ENCODE results near the gene CABLES2. TPM values are rescaled to one million over a fixed set of nuclear protein-coding genes. Genes with fewer than 3 reads are reported as not detected.
A peak's percentile ranks its signal among the peaks of the same experiment; 100 is the strongest.

CABLES2 gene
- polyA plus RNA-seq, 2 of the 4 experiments (the other 2 are of a cell fraction) = 3.9 to 7.7 TPM

DNA sequence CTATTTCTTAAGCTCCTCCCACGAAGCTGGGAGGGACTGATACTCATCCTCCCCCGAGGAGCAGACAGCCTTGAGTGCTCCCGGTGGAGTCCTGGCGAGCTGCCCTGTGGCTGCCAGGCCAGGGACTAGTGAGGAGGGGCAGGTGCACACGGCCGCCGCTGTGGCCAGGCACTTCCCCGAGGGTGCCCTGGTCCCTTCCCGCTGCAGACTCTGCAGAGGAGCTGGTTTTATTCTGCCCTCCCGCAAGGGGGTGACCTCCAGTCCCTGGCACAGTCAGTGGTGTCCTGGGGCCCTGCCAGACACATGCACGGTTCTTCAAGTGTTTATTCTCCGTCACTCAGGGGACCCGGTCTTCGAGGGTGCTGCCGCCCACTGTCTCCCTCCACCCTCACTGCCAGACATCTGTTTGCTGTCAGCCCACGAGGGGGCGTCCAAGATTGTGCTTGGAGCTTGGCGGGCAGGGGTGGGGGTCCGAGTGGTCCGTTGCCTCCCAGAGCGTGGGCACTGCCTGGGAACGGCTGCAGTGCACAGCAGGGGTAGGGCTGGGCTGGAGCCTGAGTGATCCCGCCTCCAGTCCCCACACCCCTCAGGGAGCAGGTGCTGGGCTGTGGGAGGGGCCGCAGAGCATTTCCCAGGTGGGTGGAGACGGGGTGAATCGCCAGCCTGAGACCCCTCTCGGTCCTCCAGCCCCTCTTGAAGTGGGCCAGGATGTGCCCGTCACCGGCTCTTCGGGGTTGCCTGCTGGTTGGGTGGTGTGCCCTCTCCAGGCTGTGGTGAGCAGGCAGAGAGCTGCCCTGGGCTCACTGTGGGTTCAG lies 3.1 kb upstream of the CABLES2 start:
- peak; percentile 27 to 47; a peak in 5 of 6 replicates for ATAC-seq
- TF ChIP-seq, protein P1, sequence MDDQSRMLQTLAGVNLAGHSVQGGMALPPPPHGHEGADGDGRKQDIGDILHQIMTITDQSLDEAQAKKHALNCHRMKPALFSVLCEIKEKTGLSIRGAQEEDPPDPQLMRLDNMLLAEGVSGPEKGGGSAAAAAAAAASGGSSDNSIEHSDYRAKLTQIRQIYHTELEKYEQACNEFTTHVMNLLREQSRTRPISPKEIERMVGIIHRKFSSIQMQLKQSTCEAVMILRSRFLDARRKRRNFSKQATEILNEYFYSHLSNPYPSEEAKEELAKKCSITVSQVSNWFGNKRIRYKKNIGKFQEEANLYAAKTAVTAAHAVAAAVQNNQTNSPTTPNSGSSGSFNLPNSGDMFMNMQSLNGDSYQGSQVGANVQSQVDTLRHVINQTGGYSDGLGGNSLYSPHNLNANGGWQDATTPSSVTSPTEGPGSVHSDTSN (IDR thresholded peaks at IDR 0.05) = no peak
- TF ChIP-seq CTCF (IDR thresholded peaks at IDR 0.05) (peak; percentile 61), E2F6 (IDR thresholded peaks at IDR 0.05; ENCODE audit: borderline replicate concordance, low read depth) (no peak), SMC3 (IDR thresholded peaks at IDR 0.05) (peak; percentile 41; the same call in 1 of the 3 replicates), FOSL2 (IDR thresholded peaks at IDR 0.05) (no peak), FOSL2 (CRISPR knock-in tag; IDR thresholded peaks at IDR 0.05) (no peak), HOXA7 (CRISPR knock-in tag; IDR thresholded peaks at IDR 0.05) (no peak), RFX5 (IDR thresholded peaks at IDR 0.05) (no peak), EP300 (IDR thresholded peaks at IDR 0.05) (no peak), KDM5A (IDR thresholded peaks at IDR 0.05) (no peak), NR3C1 (IDR thresholded peaks at IDR 0.05) (no peak), RAD21 (conservative IDR thresholded peaks at IDR 0.05 in 1 of 2, IDR thresholded peaks at IDR 0.05 in 1 of 2) (peak; percentile 56 to 64), HOXB13 (CRISPR knock-in tag; IDR thresholded peaks at IDR 0.05; ENCODE audit: low read depth) (no peak), POLR2A (IDR thresholded peaks at IDR 0.05; ENCODE audit: low read length) (no peak), ELK1 (IDR thresholded peaks at IDR 0.05; ENCODE audit: low read depth, low read length) (no peak), MAX (IDR thresholded peaks at IDR 0.05) (peak; percentile 32; the same call in 1 of the 2 replicates), EHMT2 (IDR thresholded peaks at IDR 0.05; ENCODE audit: low read depth) (no peak), CBX8 (IDR thresholded peaks at IDR 0.05) (no peak), ZFP36 (IDR thresholded peaks at IDR 0.05; ENCODE audit: borderline replicate concordance, partially characterized antibody) (no peak)
- TF ChIP-seq, protein P2, sequence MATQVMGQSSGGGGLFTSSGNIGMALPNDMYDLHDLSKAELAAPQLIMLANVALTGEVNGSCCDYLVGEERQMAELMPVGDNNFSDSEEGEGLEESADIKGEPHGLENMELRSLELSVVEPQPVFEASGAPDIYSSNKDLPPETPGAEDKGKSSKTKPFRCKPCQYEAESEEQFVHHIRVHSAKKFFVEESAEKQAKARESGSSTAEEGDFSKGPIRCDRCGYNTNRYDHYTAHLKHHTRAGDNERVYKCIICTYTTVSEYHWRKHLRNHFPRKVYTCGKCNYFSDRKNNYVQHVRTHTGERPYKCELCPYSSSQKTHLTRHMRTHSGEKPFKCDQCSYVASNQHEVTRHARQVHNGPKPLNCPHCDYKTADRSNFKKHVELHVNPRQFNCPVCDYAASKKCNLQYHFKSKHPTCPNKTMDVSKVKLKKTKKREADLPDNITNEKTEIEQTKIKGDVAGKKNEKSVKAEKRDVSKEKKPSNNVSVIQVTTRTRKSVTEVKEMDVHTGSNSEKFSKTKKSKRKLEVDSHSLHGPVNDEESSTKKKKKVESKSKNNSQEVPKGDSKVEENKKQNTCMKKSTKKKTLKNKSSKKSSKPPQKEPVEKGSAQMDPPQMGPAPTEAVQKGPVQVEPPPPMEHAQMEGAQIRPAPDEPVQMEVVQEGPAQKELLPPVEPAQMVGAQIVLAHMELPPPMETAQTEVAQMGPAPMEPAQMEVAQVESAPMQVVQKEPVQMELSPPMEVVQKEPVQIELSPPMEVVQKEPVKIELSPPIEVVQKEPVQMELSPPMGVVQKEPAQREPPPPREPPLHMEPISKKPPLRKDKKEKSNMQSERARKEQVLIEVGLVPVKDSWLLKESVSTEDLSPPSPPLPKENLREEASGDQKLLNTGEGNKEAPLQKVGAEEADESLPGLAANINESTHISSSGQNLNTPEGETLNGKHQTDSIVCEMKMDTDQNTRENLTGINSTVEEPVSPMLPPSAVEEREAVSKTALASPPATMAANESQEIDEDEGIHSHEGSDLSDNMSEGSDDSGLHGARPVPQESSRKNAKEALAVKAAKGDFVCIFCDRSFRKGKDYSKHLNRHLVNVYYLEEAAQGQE (IDR thresholded peaks at IDR 0.05) = no peak
- TF ChIP-seq, protein P3, sequence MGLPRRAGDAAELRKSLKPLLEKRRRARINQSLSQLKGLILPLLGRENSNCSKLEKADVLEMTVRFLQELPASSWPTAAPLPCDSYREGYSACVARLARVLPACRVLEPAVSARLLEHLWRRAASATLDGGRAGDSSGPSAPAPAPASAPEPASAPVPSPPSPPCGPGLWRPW (IDR thresholded peaks at IDR 0.05) = no peak
- TF ChIP-seq, protein P4, sequence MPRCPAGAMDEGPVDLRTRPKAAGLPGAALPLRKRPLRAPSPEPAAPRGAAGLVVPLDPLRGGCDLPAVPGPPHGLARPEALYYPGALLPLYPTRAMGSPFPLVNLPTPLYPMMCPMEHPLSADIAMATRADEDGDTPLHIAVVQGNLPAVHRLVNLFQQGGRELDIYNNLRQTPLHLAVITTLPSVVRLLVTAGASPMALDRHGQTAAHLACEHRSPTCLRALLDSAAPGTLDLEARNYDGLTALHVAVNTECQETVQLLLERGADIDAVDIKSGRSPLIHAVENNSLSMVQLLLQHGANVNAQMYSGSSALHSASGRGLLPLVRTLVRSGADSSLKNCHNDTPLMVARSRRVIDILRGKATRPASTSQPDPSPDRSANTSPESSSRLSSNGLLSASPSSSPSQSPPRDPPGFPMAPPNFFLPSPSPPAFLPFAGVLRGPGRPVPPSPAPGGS (IDR thresholded peaks at IDR 0.05) = no peak
- CTCF ChIA-PET = interaction anchor here (0.6 to 3.9 kb wide), 43 partner anchors 8 to 394 kb away, joined by 3 to 31 read pairs (median 5); partner anchors contain the start of genes LAMA5, RBBP8NL and SLCO4A1
- WGBS (ENCODE audit: missing lambda C conversion rate) = 7% methylated on average over 16 of the region's 30 CpGs
- H3K9me3 ChIP-seq = no peaks in the 10 kb centered on the region
- H3K27ac ChIP-seq = peak overlapping the region in 1 of 2 experiments; percentile 30; a peak in 2 of 6 replicates
- POLR2A ChIA-PET = interaction anchor here (0.7 kb wide), 1 partner anchor 384 kb away, joined by 3 read pairs; no protein-coding TSS in a partner anchor
- 0 out of 3 replicates have a peak overlapping the region, but pooled peaks have one; percentile 7 for H3K4me3 ChIP-seq
- DNase-seq (ENCODE audit: low read depth in 1 of 2, low spot score in 1 of 2) = peak; percentile 49 to 51
- no peak for FAIRE-seq
- peak overlapping the region; percentile 58 for H3K4me2 ChIP-seq
- H3K4me1 ChIP-seq = peaks cover 21% of the 10 kb centered on the region
